NCI-H128 (cell line): ENCODE results near the gene KRTAP20-3.

ENCODE experiments used
- DNase-seq: peaks from one replicate; lab custom pipeline; 2025; ENCODE audit not compliant: unreplicated experiment; lab: John Stamatoyannopoulos, UW

The KRTAP20-3 gene

GRCh38 chr21:30642564-30642963, at the start of gene KRTAP20-3:
TSS of gene KRTAP20-3 (plus strand) at chr21:30642864.
- no peak for DNase-seq

DNA sequence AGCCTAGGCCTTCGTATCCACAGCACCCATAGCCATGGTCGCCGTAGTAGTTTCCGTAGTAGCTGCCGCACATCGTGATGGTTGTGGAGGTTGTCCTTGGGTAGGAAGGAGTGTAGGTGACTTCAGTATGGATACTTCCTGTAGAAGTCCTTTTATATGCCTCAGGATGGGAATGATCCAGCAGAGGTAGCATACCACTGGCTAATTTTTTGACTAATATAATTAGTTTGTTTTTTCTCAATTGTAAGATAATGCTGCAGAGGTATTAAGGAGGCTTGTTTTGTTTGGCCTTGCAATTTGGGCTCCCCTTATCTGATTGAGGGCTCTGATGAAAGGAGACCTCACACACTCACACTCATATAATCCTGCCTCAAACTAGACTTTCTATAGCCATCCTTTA, 43.9 kb upstream of the KRTAP20-3 start, which contains the start of gene KRTAP6-2:
KRTAP6-2 (minus strand) TSS at position 101 of the 400 bp plus-strand sequence; CDS start at position 73, 28 bp downstream.
- DNase-seq, result no peak

- DNase-seq, result no peak
These were observed 41.9 kb upstream of the KRTAP20-3 start, which contains the start of gene KRTAP22-1 for GRCh38 chr21:30600787-30601186. TSS of gene KRTAP22-1 (plus strand) at chr21:30601087.

DNA sequence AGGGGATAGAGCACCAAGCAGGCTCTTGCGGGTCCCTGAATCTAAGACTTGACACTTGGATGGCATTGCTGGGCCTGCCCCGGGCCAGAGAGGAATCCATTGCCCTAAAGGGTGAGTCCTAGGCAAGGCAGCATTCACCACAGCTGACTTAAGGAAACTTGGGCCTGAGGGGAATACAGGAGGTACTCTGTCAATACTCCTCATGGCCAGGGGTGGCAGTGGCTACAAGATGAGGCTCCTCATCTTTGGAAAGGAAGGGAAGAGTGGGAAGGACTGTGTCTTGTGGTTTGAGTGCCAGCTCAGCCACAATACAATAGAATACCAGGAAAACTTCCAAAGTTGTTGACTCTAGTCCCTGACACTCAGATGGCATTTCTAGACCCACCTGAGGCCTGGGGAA, 36.7 kb upstream of the KRTAP20-3 start:
- no peak for DNase-seq

DNA sequence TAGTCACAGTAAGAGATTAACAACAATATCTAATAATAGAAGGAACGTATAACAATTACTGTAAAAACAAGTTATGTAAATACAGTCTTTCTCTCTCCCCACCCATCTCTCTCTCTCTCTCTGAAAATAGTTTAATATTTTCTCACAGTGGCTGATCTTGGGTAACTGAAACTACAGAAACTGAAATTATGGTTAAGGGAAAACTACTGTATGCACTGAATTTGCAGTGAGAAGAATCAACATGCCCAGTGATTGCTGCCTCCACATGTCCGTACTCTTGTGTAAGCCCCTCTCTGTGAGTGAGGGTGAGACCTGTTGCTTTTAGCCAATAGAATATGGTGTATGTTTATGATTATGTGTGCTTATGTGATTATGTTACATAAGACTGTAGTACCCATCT, 30.5 kb upstream of the KRTAP20-3 start:
- DNase-seq, result no peak

DNA sequence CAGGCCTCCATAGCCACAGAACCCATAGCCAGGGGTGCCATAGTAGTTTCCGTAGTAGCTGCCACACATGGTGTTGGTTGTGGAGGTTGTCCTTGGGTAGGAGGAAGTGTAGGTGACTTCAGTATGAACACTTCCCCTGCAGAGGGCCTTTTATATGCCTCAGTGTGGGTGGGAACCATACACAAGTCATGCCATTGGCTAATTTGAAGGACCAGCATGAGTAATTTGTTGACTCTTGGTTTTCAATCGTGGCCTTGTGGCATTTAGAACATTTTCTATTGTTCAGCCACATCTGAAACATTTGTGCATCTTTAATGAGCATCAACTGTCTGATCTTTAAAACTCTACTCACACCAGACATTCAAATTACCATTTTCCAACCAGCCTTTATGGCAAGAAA, 28.8 kb upstream of the KRTAP20-3 start, which contains the start of gene KRTAP6-1:
KRTAP6-1 (minus strand) TSS at position 95 of the 400 bp plus-strand sequence; CDS start at position 69, 26 bp downstream.
- DNase-seq, result no peak

- DNase-seq, result no peak
These were observed 27.5 kb upstream of the KRTAP20-3 start for GRCh38 chr21:30615199-30615598.

DNA sequence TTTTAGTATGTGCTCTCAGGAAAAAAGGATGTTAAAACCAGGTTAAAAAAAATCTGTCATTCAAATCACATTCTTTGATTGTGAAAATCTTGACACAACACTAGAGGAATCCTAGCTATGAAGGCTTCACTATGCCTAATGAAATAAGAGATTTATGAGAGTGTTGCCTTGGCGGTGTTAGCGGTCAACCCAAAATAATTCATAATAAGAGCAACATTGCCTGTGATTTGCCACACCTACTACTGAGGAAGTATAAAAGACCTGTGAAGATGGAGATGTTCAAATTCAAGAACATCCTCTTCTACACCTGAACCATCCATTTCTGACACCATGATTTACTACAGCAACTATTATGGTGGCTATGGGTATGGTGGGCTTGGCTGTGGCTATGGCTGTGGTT, 26.5 kb upstream of the KRTAP20-3 start, which contains the start of gene KRTAP20-1:
KRTAP20-1 (plus strand) TSS at position 301 of the 400 bp plus-strand sequence; CDS start at position 331, 30 bp downstream.
- DNase-seq, result no peak

GRCh38 chr21:30620080-30620479, 22.6 kb upstream of the KRTAP20-3 start:
- no peak for DNase-seq

DNA sequence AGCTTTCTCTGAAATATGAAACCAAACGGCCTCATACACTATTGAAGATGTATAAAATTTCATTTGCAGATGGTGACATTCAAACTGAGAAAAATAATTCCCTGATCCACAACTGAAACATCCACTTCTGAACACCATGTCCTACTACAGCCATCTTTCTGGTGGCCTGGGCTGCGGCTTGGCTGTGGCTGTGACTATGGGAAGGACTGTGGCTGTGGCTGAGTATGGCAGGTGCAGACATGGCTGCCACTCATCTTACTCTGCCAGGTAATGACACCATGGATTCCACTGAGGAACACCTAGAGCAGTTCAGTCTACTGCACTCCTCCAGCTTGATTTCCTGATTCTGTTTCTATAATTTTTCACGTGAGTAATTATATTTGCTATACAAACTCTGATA, 22.1 kb upstream of the KRTAP20-3 start, which contains the start of gene KRTAP20-4:
KRTAP20-4 (plus strand) TSS at position 106 of the 400 bp plus-strand sequence.
- no peak for DNase-seq

- DNase-seq, result no peak
These were observed 19.3 kb upstream of the KRTAP20-3 start for GRCh38 chr21:30623362-30623761.

DNA sequence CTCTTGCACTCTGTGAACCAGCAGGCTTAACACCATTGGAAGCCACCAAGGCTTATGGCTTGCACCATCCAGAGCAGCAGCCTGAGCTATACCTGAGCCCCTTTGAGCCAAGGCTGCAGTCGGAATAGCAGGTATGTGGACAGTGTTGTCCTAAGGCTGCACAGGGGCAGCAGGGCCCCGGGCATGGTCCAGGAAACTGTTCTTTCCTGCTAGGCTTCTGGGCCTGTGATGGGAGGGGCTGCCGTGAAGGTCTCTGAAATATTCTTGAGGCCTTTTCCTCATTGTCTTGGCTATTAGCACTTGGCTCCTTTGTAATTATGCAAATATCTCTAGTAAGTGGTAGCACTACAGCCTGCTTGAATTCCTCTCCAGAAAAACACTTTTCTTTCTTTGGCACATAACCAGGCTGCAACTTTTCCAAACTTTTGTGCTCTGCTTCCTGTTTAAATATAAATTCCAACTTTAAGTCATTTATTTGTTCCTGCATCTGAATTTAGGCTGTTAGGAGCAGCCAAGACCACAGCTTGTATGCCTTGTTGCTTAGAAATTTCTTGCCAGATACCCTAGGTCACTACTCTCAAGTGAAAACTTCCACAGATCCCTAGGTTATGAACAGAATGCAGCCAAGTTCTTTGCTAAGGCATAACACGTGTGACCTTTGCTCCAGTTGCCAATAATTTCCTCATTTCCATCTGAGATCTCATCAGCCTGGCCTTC, 17.1 kb upstream of the KRTAP20-3 start:
- DNase-seq, result no peak

DNA sequence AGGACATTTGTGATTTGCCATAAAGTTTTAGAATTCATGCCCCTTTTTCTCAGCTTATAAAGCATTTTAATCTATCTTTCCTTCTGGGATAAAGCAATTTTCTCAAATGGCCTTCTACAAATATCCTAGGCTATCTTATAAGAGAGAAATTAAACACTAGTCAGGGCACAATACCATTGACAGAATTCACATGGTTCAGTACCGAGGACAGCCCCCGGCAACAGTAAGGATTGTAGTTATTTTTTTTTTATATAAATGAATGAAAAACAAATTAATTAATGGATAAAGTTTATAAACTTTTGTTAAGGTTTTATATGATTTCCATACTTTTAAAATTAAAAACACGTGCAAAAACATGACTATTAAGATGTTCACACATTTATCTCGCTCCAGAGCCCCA, 14.6 kb upstream of the KRTAP20-3 start:
- DNase-seq, result no peak

GRCh38 chr21:30629200-30629599, 13.5 kb upstream of the KRTAP20-3 start:
- DNase-seq, result no peak

GRCh38 chr21:30634906-30635305, 7.8 kb upstream of the KRTAP20-3 start, which contains the start of gene KRTAP20-2:
TSS of gene KRTAP20-2 (plus strand) at chr21:30635206. CDS start at chr21:30635264, 58 bp downstream.
- DNase-seq, result no peak

GRCh38 chr21:30638686-30639085, 4.0 kb upstream of the KRTAP20-3 start:
- no peak for DNase-seq

DNA sequence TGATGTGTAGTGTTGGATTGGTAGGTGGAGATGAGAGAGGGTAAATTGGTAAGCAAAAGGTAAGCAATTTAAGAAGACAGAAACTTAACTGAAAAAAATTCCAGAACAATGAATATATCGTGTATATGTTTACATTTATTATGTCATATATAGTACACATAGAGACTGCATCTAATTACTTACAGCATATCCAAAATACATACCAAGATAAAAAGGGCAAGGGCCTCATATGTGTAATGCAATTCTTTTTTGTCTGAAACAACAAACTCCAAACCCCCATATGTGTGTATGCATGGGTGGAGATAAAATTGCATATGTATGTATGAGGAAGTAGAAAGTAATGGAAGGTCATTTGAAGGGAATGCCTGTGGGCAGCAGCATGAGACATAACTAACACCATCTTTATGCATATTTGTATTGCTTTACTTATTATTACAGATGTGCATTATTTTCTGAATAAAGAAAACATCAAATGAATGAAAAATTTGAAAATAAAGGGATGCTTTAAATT, 4.3 kb downstream of the KRTAP20-3 start:
- no peak for DNase-seq

GRCh38 chr21:30652891-30653290, 10.2 kb downstream of the KRTAP20-3 start:
- DNase-seq, result no peak

DNA sequence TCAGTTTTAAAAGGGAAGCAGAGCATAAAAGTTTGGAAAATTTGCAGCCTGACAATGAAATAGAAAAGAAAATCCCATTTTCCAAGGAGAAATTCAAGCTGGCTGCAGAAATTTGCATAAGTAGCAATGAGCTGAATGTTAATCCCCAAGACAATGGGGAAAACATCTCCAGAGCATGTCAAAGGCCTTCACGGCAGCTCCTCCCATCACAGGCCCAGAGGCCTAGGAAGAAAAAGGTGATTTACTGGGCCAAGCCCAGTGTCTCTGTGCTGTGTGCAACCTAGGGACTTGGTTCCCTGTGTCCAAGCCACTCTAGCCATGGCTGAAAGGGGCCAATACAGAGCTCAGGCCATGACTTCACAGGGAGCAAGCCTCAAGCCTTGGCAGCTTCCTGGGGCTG, 26.1 kb downstream of the KRTAP20-3 start:
- no peak for DNase-seq

DNA sequence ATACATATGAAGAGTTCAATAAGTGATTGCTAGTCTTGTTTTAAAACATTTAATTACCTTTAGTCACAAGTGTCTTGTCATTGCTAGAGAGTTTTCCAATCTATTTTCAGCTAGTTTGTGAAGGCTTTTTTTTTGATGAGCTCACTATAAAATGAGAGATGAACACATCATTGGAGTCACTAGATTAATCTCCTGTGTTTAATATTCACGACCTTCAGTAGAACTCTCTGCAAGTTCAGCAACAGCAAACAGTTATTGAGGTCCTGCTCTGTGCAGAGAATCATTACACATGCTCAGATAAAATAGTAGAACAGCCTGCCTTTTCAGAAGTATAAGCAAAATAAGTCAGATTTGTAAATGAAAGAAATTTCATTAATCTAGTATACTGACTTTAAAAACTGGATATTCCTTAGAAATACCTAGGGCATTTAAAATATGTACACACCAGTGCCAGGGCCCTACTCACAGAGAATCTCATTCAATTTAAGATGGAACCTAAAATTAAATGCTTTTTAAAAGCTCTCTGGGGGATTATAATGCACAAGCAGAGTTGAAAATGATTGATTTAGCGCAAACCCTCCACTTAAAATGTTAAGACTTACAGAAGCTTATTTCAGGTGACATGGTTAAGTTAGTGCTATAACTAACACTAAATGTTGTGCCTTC, 30.5 kb downstream of the KRTAP20-3 start:
- DNase-seq, result no peak

DNA sequence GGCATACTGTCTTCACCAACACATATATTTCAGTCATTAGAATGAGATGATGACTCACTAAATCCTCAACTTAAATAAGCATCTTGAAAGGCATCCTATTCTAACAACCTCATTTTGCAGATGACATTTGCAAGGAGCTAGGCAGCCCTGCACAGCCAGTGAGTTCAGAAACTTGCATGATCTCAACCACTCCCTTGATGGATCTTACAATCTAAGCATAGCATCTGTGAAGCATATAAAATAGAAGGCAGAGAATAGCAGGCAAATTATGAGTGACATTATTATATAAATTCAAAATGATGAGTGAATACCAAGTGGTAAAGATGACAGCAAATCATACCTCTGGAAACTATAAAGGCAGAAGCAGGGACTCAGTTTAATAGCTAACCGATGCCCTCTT, 31.6 kb downstream of the KRTAP20-3 start:
- DNase-seq, result no peak

- DNase-seq, result no peak
These were observed 34.1 kb downstream of the KRTAP20-3 start for GRCh38 chr21:30676737-30677136.
